Activated CD8-positive, alpha-beta T cell treated with anti-CD3 and anti-CD28 coated beads, Interleukin-2, amount 10 ng/mL, durations not matched to agents 7 days and 5 days (primary cell): ENCODE measurements around the gene TMED4. TPM values are rescaled to one million over a fixed set of nuclear protein-coding genes. Genes with fewer than 3 reads are reported as not detected.
"Not testable (repeated sequence)": the region's sequence is repeated elsewhere in the genome, so short reads cannot be mapped to it uniquely, and the experiment has no call there.

ENCODE experiments used
- ATAC-seq: fragments of 150-1000 bp; cut with Tn5 transposase; one replicate; pipeline ENCODE4 v1.10.0; 2021; ENCODE audit warnings: moderate library complexity
- CTCF ChIA-PET: fragments of 350-600 bp; sonication (Branson Sonifier 250); formaldehyde crosslinking; loops from one replicate; lab custom pipeline; 2021; ENCODE audit warnings: antibody characterized with exemption; lab: Charles Lee
- POLR2A ChIA-PET: fragments of 350-600 bp; sonication (Branson Sonifier 250); formaldehyde crosslinking; loops from one replicate; lab custom pipeline; 2021; ENCODE audit warnings: antibody characterized with exemption; lab: Charles Lee
- DNase-seq: peaks from one replicate; pipeline ENCODE4 v3.0.0-alpha.2; 2020
- H3K27ac Mint-ChIP-seq: one replicate; pipeline ENCODE4 v1.8.0; 2021; ENCODE audit warnings: mild to moderate bottlenecking, mixed read lengths
- H3K27me3 Mint-ChIP-seq: one replicate; pipeline ENCODE4 v1.8.0; 2021; ENCODE audit warnings: low read depth, mixed read lengths
- H3K36me3 Mint-ChIP-seq: one replicate; pipeline ENCODE4 v1.8.0; 2021; ENCODE audit warnings: low read depth, mixed read lengths
- H3K4me1 Mint-ChIP-seq: one replicate; pipeline ENCODE4 v1.8.0; 2021; ENCODE audit warnings: low read depth, mixed read lengths
- H3K4me3 Mint-ChIP-seq: one replicate; pipeline ENCODE4 v1.8.0; 2021; ENCODE audit warnings: mild to moderate bottlenecking, mixed read lengths
- H3K9me3 Mint-ChIP-seq: one replicate; pipeline ENCODE4 v1.8.0; 2022; ENCODE audit warnings: mixed read lengths; ENCODE audit not compliant: insufficient read depth
- total RNA-seq, 2 experiments: library from RNA; stranded (reverse); gene quantifications; one replicate each; pipeline ENCODE4 v1.2.3, GENCODE V29; 2021

Gene TMED4
- total RNA-seq, 2 experiments from 2014 or later, result 63.8 to 65.9 TPM

GRCh38 chr7:44559485-44559884 lies 22.5 kb downstream of the TMED4 start:
- Mint-ChIP-seq H3K4me3 (no peak overlapping the region), H3K9me3 (no peaks in the 10 kb centered on the region), H3K36me3 (peaks cover 5% of the 10 kb centered on the region), H3K4me1 (no peaks in the 10 kb centered on the region), H3K27ac (no peak overlapping the region), H3K27me3 (peaks cover 6% of the 10 kb centered on the region)
- ATAC-seq (no peak), DNase-seq (no peak)
- ChIA-PET CTCF (no interaction called here), POLR2A (interaction anchor here (1.5 kb wide), 1 partner anchor 14 kb away, joined by 3 read pairs; the partner anchor contains the start of gene DDX56)

- H3K9me3 Mint-ChIP-seq, result no peaks in the 10 kb centered on the region
- H3K36me3 Mint-ChIP-seq, result no peaks in the 10 kb centered on the region
- POLR2A ChIA-PET, result no interaction called here
- no peaks in the 10 kb centered on the region for H3K4me1 Mint-ChIP-seq
- DNase-seq, result no peak
- peaks cover 9% of the 10 kb centered on the region for H3K27me3 Mint-ChIP-seq
- ATAC-seq, result no peak
- no peak overlapping the region for H3K27ac Mint-ChIP-seq
- H3K4me3 Mint-ChIP-seq, result no peak overlapping the region
- CTCF ChIA-PET, result no interaction called here
Observed at GRCh38 chr7:44557485-44557884, 24.5 kb downstream of the TMED4 start.

- H3K4me3 Mint-ChIP-seq, result no peak overlapping the region
- H3K27me3 Mint-ChIP-seq, result peaks cover 12% of the 10 kb centered on the region
- ChIA-PET POLR2A (no interaction called here), CTCF (no interaction called here)
- no peaks in the 10 kb centered on the region for H3K36me3 Mint-ChIP-seq
- DNase-seq (no peak), ATAC-seq (no peak)
- no peak overlapping the region for H3K27ac Mint-ChIP-seq
- H3K4me1 Mint-ChIP-seq, result no peaks in the 10 kb centered on the region
- H3K9me3 Mint-ChIP-seq, result no peaks in the 10 kb centered on the region
Observed at GRCh38 chr7:44555350-44555749, 26.7 kb downstream of the TMED4 start.

GRCh38 chr7:44552473-44553005 lies 29.5 kb downstream of the TMED4 start:
- CTCF ChIA-PET, result interaction anchor here (2.3 kb wide), 1 partner anchor 12 kb away, joined by 15 read pairs; no protein-coding TSS in a partner anchor
- H3K27me3 Mint-ChIP-seq, result peaks cover 29% of the 10 kb centered on the region
- DNase-seq, H3K4me3 Mint-ChIP-seq, H3K27ac Mint-ChIP-seq, ATAC-seq, H3K36me3 Mint-ChIP-seq, H3K4me1 Mint-ChIP-seq, POLR2A ChIA-PET, H3K9me3 Mint-ChIP-seq: not testable (repeated sequence)

- ChIA-PET CTCF (interaction anchor here (1.2 to 1.7 kb wide), 3 partner anchors 12 to 16 kb away, joined by 4 to 6 read pairs (median 5); no protein-coding TSS in a partner anchor), POLR2A (no interaction called here)
- Mint-ChIP-seq H3K4me3 (no peak overlapping the region), H3K4me1 (peaks cover 3% of the 10 kb centered on the region), H3K27ac (no peak overlapping the region), H3K9me3 (no peaks in the 10 kb centered on the region), H3K27me3 (peaks cover 25% of the 10 kb centered on the region), H3K36me3 (no peaks in the 10 kb centered on the region)
- no peak for DNase-seq
- ATAC-seq, result no peak
Observed at GRCh38 chr7:44549457-44549856, 32.6 kb downstream of the TMED4 start.

- Mint-ChIP-seq H3K27me3 (peaks cover 25% of the 10 kb centered on the region), H3K27ac (no peak overlapping the region), H3K4me1 (peaks cover 3% of the 10 kb centered on the region), H3K9me3 (no peaks in the 10 kb centered on the region), H3K4me3 (no peak overlapping the region), H3K36me3 (no peaks in the 10 kb centered on the region)
- ChIA-PET CTCF (interaction anchor here (1.2 to 1.7 kb wide), 3 partner anchors 12 to 16 kb away, joined by 4 to 6 read pairs (median 5); no protein-coding TSS in a partner anchor), POLR2A (interaction anchor here (0.7 kb wide), 1 partner anchor 298 kb away, joined by 4 read pairs; no protein-coding TSS in a partner anchor)
- ATAC-seq, result no peak
- no peak for DNase-seq
Observed at GRCh38 chr7:44548893-44549292, 33.1 kb downstream of the TMED4 start.

GRCh38 chr7:44547536-44548231 lies 34.3 kb downstream of the TMED4 start:
- H3K4me1 Mint-ChIP-seq, result peaks cover 3% of the 10 kb centered on the region
- H3K36me3 Mint-ChIP-seq, result no peaks in the 10 kb centered on the region
- ATAC-seq, result no peak
- H3K9me3 Mint-ChIP-seq, result no peaks in the 10 kb centered on the region
- ChIA-PET POLR2A (no interaction called here), CTCF (interaction anchor here (1.2 to 1.7 kb wide), 3 partner anchors 10 to 17 kb away, joined by 4 to 5 read pairs (median 5); no protein-coding TSS in a partner anchor)
- peaks cover 21% of the 10 kb centered on the region for H3K27me3 Mint-ChIP-seq
- H3K4me3 Mint-ChIP-seq, result no peak overlapping the region
- no peak for DNase-seq
- H3K27ac Mint-ChIP-seq, result no peak overlapping the region

- no peaks in the 10 kb centered on the region for H3K9me3 Mint-ChIP-seq
Observed at GRCh38 chr7:44541876-44542610, 40.0 kb downstream of the TMED4 start.

GRCh38 chr7:44541028-44541869 lies 40.8 kb downstream of the TMED4 start, which contains the start of gene NPC1L1:
Gene NPC1L1 (minus strand): TSS chr7:44541330. CDS start chr7:44541259, 71 bp downstream.
- CTCF ChIA-PET, result interaction anchor here (0.7 kb wide), 1 partner anchor 54 kb away, joined by 3 read pairs; no protein-coding TSS in a partner anchor
- Mint-ChIP-seq H3K4me3 (no peak within 1 kb of the TSS), H3K36me3 (no peaks in the 10 kb centered on the region), H3K4me1 (no peaks in the 10 kb centered on the region), H3K9me3 (no peaks in the 10 kb centered on the region), H3K27ac (no peak within 1 kb of the TSS), H3K27me3 (no peaks in the 10 kb centered on the region)
- POLR2A ChIA-PET, result no interaction called here
- no peak for DNase-seq
- ATAC-seq, result no peak

More at GRCh38 chr7:44541876-44542610, 40.0 kb downstream of the TMED4 start:
- CTCF ChIA-PET, result no interaction called here
- no peak for DNase-seq
- Mint-ChIP-seq H3K27ac (no peak overlapping the region), H3K36me3 (no peaks in the 10 kb centered on the region), H3K27me3 (no peaks in the 10 kb centered on the region), H3K4me3 (no peak overlapping the region), H3K4me1 (no peaks in the 10 kb centered on the region)
- no peak for ATAC-seq
- POLR2A ChIA-PET, result no interaction called here

GRCh38 chr7:44540592-44541027 lies 41.4 kb downstream of the TMED4 start:
- Mint-ChIP-seq H3K9me3 (no peaks in the 10 kb centered on the region), H3K27me3 (no peaks in the 10 kb centered on the region), H3K27ac (no peak overlapping the region), H3K4me3 (no peak overlapping the region), H3K4me1 (no peaks in the 10 kb centered on the region), H3K36me3 (no peaks in the 10 kb centered on the region)
- DNase-seq (no peak), ATAC-seq (no peak)
- POLR2A ChIA-PET, result no interaction called here
- CTCF ChIA-PET, result interaction anchor here (0.7 kb wide), 1 partner anchor 53 kb away, joined by 3 read pairs; no protein-coding TSS in a partner anchor
